HEK293T (cell line): ENCODE results near the gene SAGE1.

ENCODE experiments used
- CTCF ChIA-PET: fragments of 350-600 bp; formaldehyde crosslinking; extraction: SDS; loops from one replicate; lab custom pipeline; 2021; ENCODE audit warnings: antibody characterized with exemption, inconsistent platforms; lab: Yijun Ruan, JAX
- POLR2A ChIA-PET: fragments of 350-600 bp; formaldehyde crosslinking; extraction: SDS; loops from one replicate; lab custom pipeline; 2020; ENCODE audit warnings: antibody characterized with exemption, inconsistent platforms; lab: Yijun Ruan, JAX
- DNase-seq: peaks from one replicate; pipeline ENCODE4 v3.0.0; 2012; ENCODE audit warnings: mixed read lengths; ENCODE audit errors: extremely low spot score
- ARNT ChIP-seq: fragments of 450-650 bp; IDR thresholded peaks from 2 replicates; pipeline ENCODE4 v1.6.1; 2017; ENCODE audit warnings: mild to moderate bottlenecking
- BHLHE40 ChIP-seq: fragments of 450-650 bp; IDR thresholded peaks from 2 replicates; pipeline ENCODE4 v1.6.1; 2016; ENCODE audit warnings: mild to moderate bottlenecking, moderate library complexity, borderline replicate concordance
- CTBP1 ChIP-seq: fragments of 450-650 bp; IDR thresholded peaks from 2 replicates; pipeline ENCODE4 v1.6.1; 2016; ENCODE audit warnings: borderline replicate concordance
- ELF4 ChIP-seq: fragments of 450-650 bp; IDR thresholded peaks from 2 replicates; pipeline ENCODE4 v1.6.1; 2017; ENCODE audit warnings: antibody characterized with exemption
- FOXA1 ChIP-seq: fragments of 450-650 bp; IDR thresholded peaks from 2 replicates; pipeline ENCODE4 v1.6.1; 2016; ENCODE audit warnings: mild to moderate bottlenecking
- FOXK2 ChIP-seq: fragments of 450-650 bp; IDR thresholded peaks from 2 replicates; pipeline ENCODE4 v1.6.1; 2016; ENCODE audit warnings: mild to moderate bottlenecking
- FOXM1 ChIP-seq: fragments of 450-650 bp; IDR thresholded peaks from 2 replicates; pipeline ENCODE4 v1.6.1; 2017; ENCODE audit warnings: mild to moderate bottlenecking, borderline replicate concordance
- HDGF ChIP-seq: fragments of 450-650 bp; IDR thresholded peaks from 2 replicates; pipeline ENCODE4 v1.6.1; 2017; ENCODE audit warnings: antibody characterized with exemption, borderline replicate concordance
- L3MBTL2 ChIP-seq: fragments of 450-650 bp; conservative IDR thresholded peaks from 2 replicates; pipeline ENCODE4 v1.6.1; 2016; ENCODE audit warnings: mild to moderate bottlenecking
- LEF1 ChIP-seq: fragments of 450-650 bp; IDR thresholded peaks from 2 replicates; pipeline ENCODE4 v1.6.1; 2017; ENCODE audit warnings: mild to moderate bottlenecking, borderline replicate concordance
- NFRKB ChIP-seq: fragments of 450-650 bp; IDR thresholded peaks from 2 replicates; pipeline ENCODE4 v1.6.1; 2016; ENCODE audit warnings: mild to moderate bottlenecking, moderate library complexity
- PKNOX1 ChIP-seq: fragments of 450-650 bp; IDR thresholded peaks from 2 replicates; pipeline ENCODE4 v1.6.1; 2016
- SP1 ChIP-seq: fragments of 450-650 bp; IDR thresholded peaks from 2 replicates; pipeline ENCODE4 v1.6.1; 2017
- SUZ12 ChIP-seq: fragments of 450-650 bp; IDR thresholded peaks from 2 replicates; pipeline ENCODE4 v1.6.1; 2016; ENCODE audit warnings: mild to moderate bottlenecking
- TARDBP ChIP-seq: fragments of 450-650 bp; IDR thresholded peaks from 2 replicates; pipeline ENCODE4 v1.6.1; 2016
- ZNF384 ChIP-seq: fragments of 450-650 bp; IDR thresholded peaks from 2 replicates; pipeline ENCODE4 v1.6.1; 2016

Gene SAGE1

GRCh38 chrX:135923353-135923752, 29.8 kb downstream of the SAGE1 start:
- peak; percentile 34 for DNase-seq
- TF ChIP-seq PKNOX1 = no peak
- no peak for TF ChIP-seq SP1
- TF ChIP-seq HDGF = no peak
- TF ChIP-seq FOXA1 = no peak
- no peak for TF ChIP-seq TARDBP
- no peak for TF ChIP-seq ELF4
- no peak for TF ChIP-seq L3MBTL2
- no peak for TF ChIP-seq BHLHE40
- TF ChIP-seq CTBP1 = no peak
- no peak for TF ChIP-seq ARNT
- no peak for TF ChIP-seq ZNF384
- no peak for TF ChIP-seq FOXK2
- no peak for TF ChIP-seq SUZ12
- no peak for TF ChIP-seq LEF1
- no peak for TF ChIP-seq FOXM1
- ChIA-PET POLR2A (no interaction called here), CTCF (no interaction called here)

DNA sequence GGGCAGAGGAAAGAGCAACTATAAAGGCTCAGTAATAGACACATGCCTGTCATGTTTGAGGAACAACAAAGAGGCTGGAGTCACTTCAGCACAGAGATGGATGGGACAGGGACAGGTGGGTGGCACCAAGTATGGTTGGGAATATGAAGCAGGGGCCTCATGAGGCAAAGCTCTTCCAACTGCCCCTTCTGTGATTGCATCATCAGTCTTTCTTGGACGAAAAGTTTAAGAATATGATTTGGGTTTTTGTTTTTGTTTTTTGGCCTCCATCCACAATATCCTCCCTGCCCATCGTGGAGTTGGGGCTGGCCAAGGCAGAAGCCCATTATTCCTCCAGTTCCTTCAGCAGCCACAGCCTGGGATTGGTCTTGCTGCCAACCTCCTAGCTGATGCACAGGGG, 34.4 kb downstream of the SAGE1 start:
- no peak for TF ChIP-seq PKNOX1
- TF ChIP-seq SP1 = no peak
- no peak for TF ChIP-seq HDGF
- no peak for TF ChIP-seq LEF1
- TF ChIP-seq L3MBTL2 = no peak
- no peak for TF ChIP-seq TARDBP
- no peak for TF ChIP-seq ZNF384
- no peak for TF ChIP-seq CTBP1
- TF ChIP-seq NFRKB = no peak
- no peak for TF ChIP-seq ELF4
- no peak for TF ChIP-seq FOXM1
- TF ChIP-seq BHLHE40 = no peak
- no peak for TF ChIP-seq FOXA1
- TF ChIP-seq ARNT = no peak
- no peak for TF ChIP-seq SUZ12
- no peak for DNase-seq
- CTCF ChIA-PET = no interaction called here
- POLR2A ChIA-PET = no interaction called here

DNA sequence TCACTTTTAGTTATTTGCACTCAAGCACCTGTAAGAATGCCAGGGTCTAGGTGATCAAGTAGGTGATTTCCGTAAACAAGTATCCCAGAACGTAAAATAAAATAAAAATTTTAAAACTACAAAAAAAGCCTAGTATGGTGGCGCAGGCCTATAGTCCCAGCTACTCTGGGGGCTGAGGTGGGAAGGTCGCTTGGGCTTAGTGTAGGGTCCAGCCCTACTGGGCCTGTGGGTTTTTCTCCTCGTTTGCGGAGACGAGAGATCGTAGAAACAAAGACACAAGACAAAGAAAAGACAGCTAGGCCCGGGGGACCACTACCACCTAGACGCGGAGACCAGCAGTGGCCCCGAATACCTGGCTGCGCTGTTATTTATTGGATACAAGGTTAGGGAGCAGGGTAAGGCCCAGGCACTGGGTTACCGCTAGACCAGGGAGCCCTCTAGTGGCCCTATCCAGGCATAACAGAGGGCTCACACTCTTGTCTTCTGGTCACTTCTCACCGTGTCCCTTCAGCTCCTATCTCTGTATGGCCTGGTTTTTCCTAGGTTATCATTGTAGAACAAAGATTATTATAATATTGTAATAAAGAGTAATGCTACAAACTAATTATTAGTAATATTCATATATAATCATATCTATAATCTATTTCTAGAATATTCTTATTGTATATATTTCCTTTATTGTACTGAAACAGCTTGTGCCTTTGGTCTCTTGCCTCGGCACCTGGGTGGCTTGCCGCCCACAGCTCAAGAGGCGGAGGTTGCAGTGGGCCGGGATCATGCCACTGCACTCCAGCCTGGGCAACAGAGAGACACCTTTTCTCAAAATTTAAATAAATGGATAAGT, 38.4 kb downstream of the SAGE1 start:
- ChIA-PET POLR2A (no interaction called here), CTCF (interaction anchor here (0.7 to 1.7 kb wide), 7 partner anchors 12 to 195 kb away, joined by 3 to 7 read pairs (median 4); no protein-coding TSS in a partner anchor)
- DNase-seq = peak; percentile 49
- no peak for TF ChIP-seq L3MBTL2
- no peak for TF ChIP-seq SUZ12
- TF ChIP-seq NFRKB = no peak
- TF ChIP-seq BHLHE40 = no peak
- no peak for TF ChIP-seq CTBP1

DNA sequence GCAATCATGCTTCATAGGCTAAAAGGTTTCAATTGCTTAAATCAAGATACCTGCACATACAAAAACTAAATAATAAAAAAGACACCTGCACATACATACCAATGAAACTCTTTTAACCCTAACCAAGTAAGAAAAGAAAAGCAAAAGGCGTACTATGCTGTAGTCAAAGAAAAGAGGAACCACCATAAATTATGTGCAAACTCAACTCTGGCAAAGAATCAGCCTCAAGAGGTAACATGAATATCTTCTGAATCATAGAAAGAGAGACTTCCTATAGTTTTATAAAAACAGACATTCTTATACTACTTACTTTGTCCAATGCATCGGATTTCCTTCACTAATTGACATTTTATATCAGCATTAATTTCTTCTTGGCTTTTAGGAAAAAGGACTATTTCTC, 51.0 kb downstream of the SAGE1 start:
- TF ChIP-seq TARDBP = no peak
- no peak for TF ChIP-seq FOXA1
- no peak for TF ChIP-seq NFRKB
- TF ChIP-seq HDGF = no peak
- no peak for TF ChIP-seq L3MBTL2
- TF ChIP-seq ELF4 = no peak
- no peak for DNase-seq
- ChIA-PET CTCF (no interaction called here), POLR2A (no interaction called here)

- DNase-seq = no peak
- POLR2A ChIA-PET = interaction anchor here (1.3 kb wide), 1 partner anchor 13 kb away, joined by 3 read pairs; no protein-coding TSS in a partner anchor
- TF ChIP-seq SUZ12 (no peak), NFRKB (no peak), FOXA1 (no peak), LEF1 (no peak), TARDBP (no peak), PKNOX1 (no peak), FOXM1 (no peak)
- CTCF ChIA-PET = no interaction called here
Observed at GRCh38 chrX:135951291-135951690, 57.8 kb downstream of the SAGE1 start.
